K562 (cell line): Measurements from ENCODE around the gene RNF144A. TPM values are rescaled to one million over a fixed set of nuclear protein-coding genes. Genes with fewer than 3 reads are reported as not detected.

Experiments used
- ATF1 ChIP-seq, 2 experiments: fragments of 450-650 bp in 1 of 2; IDR thresholded peaks; 2 replicates each; pipeline ENCODE4 v1.6.1; 2016; ENCODE audit warnings: missing compliant biosample characterization in 1 of 2, missing genetic modification characterization in 1 of 2
- ATF7 ChIP-seq: fragments of 450-650 bp; IDR thresholded peaks from 2 replicates; pipeline ENCODE4 v1.7.1; 2014; ENCODE audit warnings: mild to moderate bottlenecking, moderate library complexity
- CCAR2 ChIP-seq: fragments of 200-400 bp; formaldehyde crosslinking; IDR thresholded peaks from 2 replicates; pipeline ENCODE4 v1.6.1; 2017; ENCODE audit warnings: mild to moderate bottlenecking, low read depth, low read length
- FOSL1 ChIP-seq: fragments of 200-800 bp; sonication (Bioruptor generic); conservative IDR thresholded peaks from 2 replicates; pipeline ENCODE4 v1.6.1; 2016; ENCODE audit warnings: missing genetic modification characterization, missing compliant biosample characterization
- HIVEP1 ChIP-seq: fragments of 250-450 bp; sonication (Bioruptor Pico); IDR thresholded peaks from 2 replicates; pipeline ENCODE4 v1.4.0; 2020; ENCODE audit warnings: mild to moderate bottlenecking
- PHTF2 ChIP-seq: fragments of 250-450 bp; sonication (Bioruptor Pico); IDR thresholded peaks from 2 replicates; pipeline ENCODE4 v1.5.0; 2021; ENCODE audit warnings: mild to moderate bottlenecking
- POLR2G ChIP-seq: fragments of 200-400 bp; formaldehyde crosslinking; IDR thresholded peaks from 2 replicates; pipeline ENCODE4 v1.6.1; 2017; ENCODE audit warnings: low read depth, mild to moderate bottlenecking, antibody characterized with exemption, low read length, moderate library complexity
- SIN3B ChIP-seq: fragments of 450-650 bp; IDR thresholded peaks from 2 replicates; pipeline ENCODE4 v1.6.1; 2017; ENCODE audit warnings: low read depth, mild to moderate bottlenecking, moderate library complexity
- TOE1 ChIP-seq, 2 experiments: fragments of 450-650 bp in 1 of 2; sonication (generic) in 1 of 2; formaldehyde crosslinking in 1 of 2; IDR thresholded peaks; 2 replicates each; pipeline versions ENCODE4 v1.7.1 to v1.8.0; 2016 to 2022; ENCODE audit warnings: borderline replicate concordance in 2 of 2, mild to moderate bottlenecking in 2 of 2, antibody characterized with exemption in 1 of 2, inconsistent platforms in 1 of 2, low read depth in 1 of 2, missing genetic modification reagents in 1 of 2, moderate library complexity in 1 of 2
- ZFP1 ChIP-seq: fragments of 450-650 bp; formaldehyde crosslinking; IDR thresholded peaks from 2 replicates; pipeline ENCODE4 v1.4.0; 2020; ENCODE audit warnings: mild to moderate bottlenecking, mixed read lengths
- ZNF699 ChIP-seq: fragments of 250-450 bp; sonication (Bioruptor Pico); IDR thresholded peaks from 2 replicates; pipeline ENCODE4 v1.8.0; 2021; ENCODE audit warnings: mild to moderate bottlenecking, moderate library complexity; ENCODE audit not compliant: insufficient replicate concordance
- ZNF766 ChIP-seq: fragments of 200-800 bp; sonication (Bioruptor generic); conservative IDR thresholded peaks from 2 replicates; pipeline ENCODE4 v1.6.1; 2016; ENCODE audit warnings: missing genetic modification characterization, missing compliant biosample characterization
- polyA plus RNA-seq, 8 experiments: library from polyadenylated mRNA; depleted of rRNA in 4 of 8; stranded (reverse) in 5 of 8; unstranded in 3 of 8; fragments of >200 nt; fragmentation: Nextera tagmentation in 2 of 8; fragmentation: Illumina TruSeq in 1 of 8; extraction: Ambion mirVana in 2 of 8; extraction: Trizol in 1 of 8; gene quantifications; 2 replicates each; pipeline versions ENCODE4 v1.2.1 to v1.2.3, GENCODE V29; 2011 to 2014; ENCODE audit warnings: inconsistent platforms in 1 of 8, missing spikeins in 1 of 8
- total RNA-seq, 7 experiments: library from RNA; depleted of rRNA in 6 of 7; stranded (reverse); fragments of >200 nt in 6 of 7; fragmentation: Illumina TruSeq in 2 of 7; extraction: Trizol in 2 of 7; gene quantifications; 2 replicates each; pipeline versions ENCODE4 v1.2.1 to v1.2.3, GENCODE V29; 2011 to 2021; ENCODE audit warnings: low replicate concordance in 1 of 7
- TF ChIP-seq, protein P1 (sequence below): IDR thresholded peaks from 3 replicates; pipeline ENCODE4 v1.6.1; 2011; ENCODE audit warnings: borderline replicate concordance, mild to moderate bottlenecking, moderate library complexity; ENCODE audit not compliant: insufficient read length; ENCODE audit errors: extremely low read depth
- TF ChIP-seq, protein P2 (sequence below): fragments of 150-350 bp; conservative IDR thresholded peaks from 2 replicates; pipeline ENCODE4 v1.6.1; 2014; ENCODE audit warnings: low read length
- TF ChIP-seq, protein P3 (sequence below): fragments of 450-650 bp; conservative IDR thresholded peaks from 2 replicates; pipeline ENCODE4 v1.6.1; 2016; ENCODE audit warnings: missing genetic modification characterization, low read depth, mild to moderate bottlenecking, control low read depth, missing compliant biosample characterization
- TF ChIP-seq, protein P4 (sequence below): fragments of 250-450 bp; sonication (Bioruptor Pico); IDR thresholded peaks from 2 replicates; pipeline ENCODE4 v1.5.0; 2021
- TF ChIP-seq, protein P5 (sequence below): fragments of 200-800 bp; sonication (Bioruptor generic); IDR thresholded peaks from 2 replicates; pipeline ENCODE4 v1.6.1; 2017; ENCODE audit warnings: missing genetic modification characterization, missing compliant biosample characterization

The RNF144A gene
- total and polyA plus RNA-seq, 9 of the 15 experiments (the other 6 are each of a cell fraction or from before 2014, with no cell fraction given) = 0.96 to 11.3 (median 6.2) TPM

DNA sequence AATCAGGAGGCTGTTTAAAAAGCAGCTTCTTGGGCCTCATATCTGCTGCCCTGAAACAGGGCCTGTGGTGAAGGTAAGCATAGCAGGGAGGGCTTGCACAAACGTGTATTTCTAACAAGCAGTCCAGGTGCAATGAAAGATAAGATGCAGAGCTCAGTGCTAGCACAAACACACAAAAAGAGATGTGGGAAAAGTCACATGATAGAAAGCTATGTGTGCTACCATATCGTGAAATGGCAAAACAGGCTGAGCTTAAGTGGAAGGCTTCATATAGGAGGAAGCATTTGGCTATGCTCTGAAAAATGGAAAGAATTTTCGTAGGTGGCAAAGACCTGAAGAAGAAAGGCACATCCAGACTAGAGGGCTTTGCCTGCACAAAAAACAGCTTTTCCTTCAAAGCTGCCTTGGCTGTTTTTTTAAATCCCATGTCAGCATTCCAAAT is 29.4 kb upstream of the RNF144A start (continued):
- peak; percentile 96 for TF ChIP-seq TOE1 (IDR thresholded peaks at IDR 0.05; ENCODE audit: borderline replicate concordance)
- TF ChIP-seq TOE1 (CRISPR knock-in tag; IDR thresholded peaks at IDR 0.05; ENCODE audit: borderline replicate concordance, low read depth) = no peak
- TF ChIP-seq ZNF699 (CRISPR knock-in tag) = no peak
- TF ChIP-seq ZNF766 (CRISPR knock-in tag) = peak; percentile 70
- 0 out of 2 replicates have a peak, but pooled peaks have one; percentile 57 for TF ChIP-seq ATF7
- TF ChIP-seq, protein P1, sequence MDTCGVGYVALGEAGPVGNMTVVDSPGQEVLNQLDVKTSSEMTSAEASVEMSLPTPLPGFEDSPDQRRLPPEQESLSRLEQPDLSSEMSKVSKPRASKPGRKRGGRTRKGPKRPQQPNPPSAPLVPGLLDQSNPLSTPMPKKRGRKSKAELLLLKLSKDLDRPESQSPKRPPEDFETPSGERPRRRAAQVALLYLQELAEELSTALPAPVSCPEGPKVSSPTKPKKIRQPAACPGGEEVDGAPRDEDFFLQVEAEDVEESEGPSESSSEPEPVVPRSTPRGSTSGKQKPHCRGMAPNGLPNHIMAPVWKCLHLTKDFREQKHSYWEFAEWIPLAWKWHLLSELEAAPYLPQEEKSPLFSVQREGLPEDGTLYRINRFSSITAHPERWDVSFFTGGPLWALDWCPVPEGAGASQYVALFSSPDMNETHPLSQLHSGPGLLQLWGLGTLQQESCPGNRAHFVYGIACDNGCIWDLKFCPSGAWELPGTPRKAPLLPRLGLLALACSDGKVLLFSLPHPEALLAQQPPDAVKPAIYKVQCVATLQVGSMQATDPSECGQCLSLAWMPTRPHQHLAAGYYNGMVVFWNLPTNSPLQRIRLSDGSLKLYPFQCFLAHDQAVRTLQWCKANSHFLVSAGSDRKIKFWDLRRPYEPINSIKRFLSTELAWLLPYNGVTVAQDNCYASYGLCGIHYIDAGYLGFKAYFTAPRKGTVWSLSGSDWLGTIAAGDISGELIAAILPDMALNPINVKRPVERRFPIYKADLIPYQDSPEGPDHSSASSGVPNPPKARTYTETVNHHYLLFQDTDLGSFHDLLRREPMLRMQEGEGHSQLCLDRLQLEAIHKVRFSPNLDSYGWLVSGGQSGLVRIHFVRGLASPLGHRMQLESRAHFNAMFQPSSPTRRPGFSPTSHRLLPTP = no peak
- TF ChIP-seq SIN3B = no peak
- TF ChIP-seq HIVEP1 = no peak
- no peak for TF ChIP-seq ATF1 (CRISPR knock-in tag; IDR thresholded peaks at IDR 0.05)
- TF ChIP-seq ATF1 (tag; IDR thresholded peaks at IDR 0.05) = peak; percentile 40; the same call in 1 of the 2 replicates
- TF ChIP-seq, protein P2, sequence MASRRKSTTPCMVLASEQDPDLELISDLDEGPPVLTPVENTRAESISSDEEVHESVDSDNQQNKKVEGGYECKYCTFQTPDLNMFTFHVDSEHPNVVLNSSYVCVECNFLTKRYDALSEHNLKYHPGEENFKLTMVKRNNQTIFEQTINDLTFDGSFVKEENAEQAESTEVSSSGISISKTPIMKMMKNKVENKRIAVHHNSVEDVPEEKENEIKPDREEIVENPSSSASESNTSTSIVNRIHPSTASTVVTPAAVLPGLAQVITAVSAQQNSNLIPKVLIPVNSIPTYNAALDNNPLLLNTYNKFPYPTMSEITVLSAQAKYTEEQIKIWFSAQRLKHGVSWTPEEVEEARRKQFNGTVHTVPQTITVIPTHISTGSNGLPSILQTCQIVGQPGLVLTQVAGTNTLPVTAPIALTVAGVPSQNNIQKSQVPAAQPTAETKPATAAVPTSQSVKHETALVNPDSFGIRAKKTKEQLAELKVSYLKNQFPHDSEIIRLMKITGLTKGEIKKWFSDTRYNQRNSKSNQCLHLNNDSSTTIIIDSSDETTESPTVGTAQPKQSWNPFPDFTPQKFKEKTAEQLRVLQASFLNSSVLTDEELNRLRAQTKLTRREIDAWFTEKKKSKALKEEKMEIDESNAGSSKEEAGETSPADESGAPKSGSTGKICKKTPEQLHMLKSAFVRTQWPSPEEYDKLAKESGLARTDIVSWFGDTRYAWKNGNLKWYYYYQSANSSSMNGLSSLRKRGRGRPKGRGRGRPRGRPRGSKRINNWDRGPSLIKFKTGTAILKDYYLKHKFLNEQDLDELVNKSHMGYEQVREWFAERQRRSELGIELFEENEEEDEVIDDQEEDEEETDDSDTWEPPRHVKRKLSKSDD = no peak
- TF ChIP-seq, protein P3, sequence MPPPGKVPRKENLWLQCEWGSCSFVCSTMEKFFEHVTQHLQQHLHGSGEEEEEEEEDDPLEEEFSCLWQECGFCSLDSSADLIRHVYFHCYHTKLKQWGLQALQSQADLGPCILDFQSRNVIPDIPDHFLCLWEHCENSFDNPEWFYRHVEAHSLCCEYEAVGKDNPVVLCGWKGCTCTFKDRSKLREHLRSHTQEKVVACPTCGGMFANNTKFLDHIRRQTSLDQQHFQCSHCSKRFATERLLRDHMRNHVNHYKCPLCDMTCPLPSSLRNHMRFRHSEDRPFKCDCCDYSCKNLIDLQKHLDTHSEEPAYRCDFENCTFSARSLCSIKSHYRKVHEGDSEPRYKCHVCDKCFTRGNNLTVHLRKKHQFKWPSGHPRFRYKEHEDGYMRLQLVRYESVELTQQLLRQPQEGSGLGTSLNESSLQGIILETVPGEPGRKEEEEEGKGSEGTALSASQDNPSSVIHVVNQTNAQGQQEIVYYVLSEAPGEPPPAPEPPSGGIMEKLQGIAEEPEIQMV (tag) = no peak
- TF ChIP-seq, protein P4, sequence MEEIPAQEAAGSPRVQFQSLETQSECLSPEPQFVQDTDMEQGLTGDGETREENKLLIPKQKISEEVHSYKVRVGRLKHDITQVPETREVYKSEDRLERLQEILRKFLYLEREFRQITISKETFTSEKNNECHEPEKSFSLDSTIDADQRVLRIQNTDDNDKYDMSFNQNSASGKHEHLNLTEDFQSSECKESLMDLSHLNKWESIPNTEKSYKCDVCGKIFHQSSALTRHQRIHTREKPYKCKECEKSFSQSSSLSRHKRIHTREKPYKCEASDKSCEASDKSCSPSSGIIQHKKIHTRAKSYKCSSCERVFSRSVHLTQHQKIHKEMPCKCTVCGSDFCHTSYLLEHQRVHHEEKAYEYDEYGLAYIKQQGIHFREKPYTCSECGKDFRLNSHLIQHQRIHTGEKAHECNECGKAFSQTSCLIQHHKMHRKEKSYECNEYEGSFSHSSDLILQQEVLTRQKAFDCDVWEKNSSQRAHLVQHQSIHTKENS (CRISPR knock-in tag) = no peak
- TF ChIP-seq POLR2G = no peak
- TF ChIP-seq FOSL1 (tag) = no peak
- TF ChIP-seq PHTF2 (CRISPR knock-in tag) = 0 out of 2 replicates have a peak, but pooled peaks have one; percentile 9
- TF ChIP-seq CCAR2 = no peak
- TF ChIP-seq, protein P5, sequence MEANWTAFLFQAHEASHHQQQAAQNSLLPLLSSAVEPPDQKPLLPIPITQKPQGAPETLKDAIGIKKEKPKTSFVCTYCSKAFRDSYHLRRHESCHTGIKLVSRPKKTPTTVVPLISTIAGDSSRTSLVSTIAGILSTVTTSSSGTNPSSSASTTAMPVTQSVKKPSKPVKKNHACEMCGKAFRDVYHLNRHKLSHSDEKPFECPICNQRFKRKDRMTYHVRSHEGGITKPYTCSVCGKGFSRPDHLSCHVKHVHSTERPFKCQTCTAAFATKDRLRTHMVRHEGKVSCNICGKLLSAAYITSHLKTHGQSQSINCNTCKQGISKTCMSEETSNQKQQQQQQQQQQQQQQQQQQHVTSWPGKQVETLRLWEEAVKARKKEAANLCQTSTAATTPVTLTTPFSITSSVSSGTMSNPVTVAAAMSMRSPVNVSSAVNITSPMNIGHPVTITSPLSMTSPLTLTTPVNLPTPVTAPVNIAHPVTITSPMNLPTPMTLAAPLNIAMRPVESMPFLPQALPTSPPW = peak; percentile 35; the same call in 1 of the 2 replicates
- TF ChIP-seq ZFP1 = no peak
